NCI-H2227 (cell line): ENCODE data around the gene MGAT3.
A peak's percentile ranks its signal among the peaks of the same experiment; 100 is the strongest.
"Not testable (repeated sequence)": the region's sequence is repeated elsewhere in the genome, so short reads cannot be mapped to it uniquely, and the experiment has no call there.

Experiments
- DNase-seq: peaks from one replicate; lab custom pipeline; 2025; ENCODE audit not compliant: unreplicated experiment; lab: John Stamatoyannopoulos, UW

The MGAT3 gene

DNA sequence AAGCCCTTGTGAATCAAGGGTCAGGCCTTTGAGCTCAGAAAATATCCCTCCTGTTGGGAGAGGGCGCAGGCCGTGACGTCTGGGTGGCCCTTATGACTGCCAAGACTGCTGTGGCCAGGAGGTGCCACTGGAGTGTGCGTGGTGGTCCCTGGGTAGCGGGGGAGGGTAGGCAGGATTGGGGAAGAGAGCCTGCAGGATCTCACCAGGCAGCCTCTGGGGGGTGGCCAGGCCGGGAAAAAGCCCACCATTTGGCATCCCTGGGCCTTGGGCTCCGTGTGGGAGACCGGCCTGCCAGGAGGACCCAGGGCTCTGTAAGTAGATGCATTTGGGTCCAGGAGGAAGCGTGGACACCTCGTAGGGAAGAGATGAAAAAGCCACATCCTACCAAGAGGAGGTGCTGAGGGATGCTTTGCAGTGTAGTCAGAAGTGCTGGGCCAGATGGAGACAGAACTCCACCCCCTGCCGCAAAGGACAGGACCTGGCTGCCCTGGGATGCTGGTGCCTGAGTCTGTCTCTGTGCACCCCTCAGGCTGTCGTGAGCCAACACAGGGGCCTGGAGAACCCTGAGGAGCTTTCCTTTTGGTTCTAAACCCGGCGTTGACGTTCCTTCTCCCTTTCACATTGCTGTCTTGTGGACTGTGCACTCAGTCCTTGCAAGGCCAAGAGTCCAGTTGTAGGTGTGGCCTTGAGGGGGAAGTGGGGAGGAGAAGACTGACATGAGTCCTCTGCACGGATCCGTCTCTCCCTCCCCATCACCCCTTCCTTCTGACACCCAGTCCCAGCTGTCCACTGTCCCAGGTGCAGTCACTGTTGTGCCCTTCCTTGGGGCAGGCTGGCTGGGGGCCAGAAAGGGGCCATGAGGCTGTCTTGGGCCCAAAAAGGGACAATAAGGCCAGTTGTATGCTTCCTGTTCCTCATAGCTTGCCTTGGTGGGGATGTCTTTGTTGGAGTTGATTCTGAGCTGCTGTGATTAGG is 32.6 kb downstream of the MGAT3 start:
- DNase-seq, result no peak

DNA sequence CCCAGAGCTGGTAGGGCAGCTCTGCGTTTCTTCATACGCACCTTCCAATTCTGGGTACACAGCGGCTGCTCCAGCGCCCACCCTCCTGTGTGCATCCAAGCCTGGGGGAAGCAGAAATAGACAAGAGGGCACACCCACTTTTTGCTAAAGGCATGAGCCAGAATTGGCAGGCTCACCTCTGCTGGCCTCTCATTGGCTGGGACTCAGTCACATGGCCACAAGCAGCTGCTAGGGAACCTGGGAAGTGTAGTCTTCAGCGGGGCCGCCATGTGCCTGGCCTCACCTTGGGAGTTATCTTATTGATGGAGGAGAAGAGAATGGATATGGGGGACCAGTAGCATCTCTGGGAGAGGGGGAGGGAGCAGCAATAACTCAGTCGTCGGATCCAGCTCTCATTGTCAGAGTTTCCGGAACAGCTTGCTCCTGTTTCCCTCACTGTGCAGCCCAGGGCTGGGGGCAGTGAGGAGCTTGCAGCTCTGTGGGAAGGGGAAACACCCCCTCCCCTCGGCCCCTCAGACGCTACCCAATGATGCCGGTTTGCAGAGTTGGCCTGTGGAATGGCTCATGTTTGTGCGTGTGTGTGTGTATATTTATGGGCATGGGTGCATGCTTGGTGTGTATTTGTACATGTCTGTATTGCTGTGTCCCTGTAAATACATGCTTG is 33.5 kb downstream of the MGAT3 start:
- DNase-seq, result peak; percentile 78

DNA sequence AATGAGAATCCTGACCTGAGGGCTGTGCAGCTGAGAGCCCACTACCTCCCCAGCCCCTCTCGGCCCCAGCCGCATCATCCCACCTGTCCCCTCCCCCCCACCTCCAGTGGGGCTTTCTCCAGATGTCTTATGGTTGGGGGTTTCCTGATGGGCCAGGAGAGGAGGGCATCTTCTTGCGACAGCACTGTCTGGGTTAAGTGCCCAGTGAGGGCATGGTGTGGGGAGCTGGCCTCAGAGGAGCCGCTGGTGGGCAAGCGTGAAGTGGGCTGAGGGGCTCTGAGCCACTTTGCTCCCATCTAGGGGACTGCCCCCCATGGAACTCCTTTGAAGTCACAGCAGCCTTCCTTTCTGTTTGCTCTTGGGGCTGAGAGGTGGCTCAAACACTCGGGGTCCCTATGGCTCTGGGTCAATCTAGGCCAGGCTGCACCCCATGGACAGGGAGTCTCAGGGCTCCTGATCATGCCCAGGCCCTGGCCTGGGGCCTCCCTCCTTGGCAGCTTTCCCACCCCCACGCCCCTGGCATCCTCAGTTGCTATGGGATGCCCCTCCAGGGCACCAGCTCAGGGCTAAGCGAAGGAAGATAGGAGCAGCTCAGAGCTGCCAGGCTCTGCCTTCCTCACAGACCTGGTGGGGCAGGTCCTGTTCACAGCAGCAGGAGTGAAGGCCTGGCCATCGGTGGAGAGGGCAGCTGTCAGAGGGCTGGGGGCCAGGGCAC is 34.3 kb downstream of the MGAT3 start:
- no peak for DNase-seq

DNA sequence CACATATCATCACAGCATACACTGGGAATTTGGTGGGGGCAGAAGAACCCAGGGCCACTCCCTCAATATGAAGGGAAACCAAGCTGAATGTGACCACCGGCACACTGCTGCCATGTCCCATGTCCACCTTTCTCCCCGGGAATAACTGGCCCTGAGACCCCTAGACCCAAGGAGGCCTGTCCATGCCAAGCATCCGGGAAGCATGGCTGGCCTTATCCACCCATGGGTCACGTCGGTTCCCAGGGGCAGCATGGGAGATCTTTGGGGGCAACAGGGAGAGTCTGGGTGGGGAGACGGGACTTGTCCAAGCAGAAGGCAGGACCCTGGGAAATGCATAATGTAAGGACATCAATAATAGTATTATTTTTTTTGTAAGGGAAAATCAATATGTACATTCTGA is 34.9 kb downstream of the MGAT3 start:
- no peak for DNase-seq

DNA sequence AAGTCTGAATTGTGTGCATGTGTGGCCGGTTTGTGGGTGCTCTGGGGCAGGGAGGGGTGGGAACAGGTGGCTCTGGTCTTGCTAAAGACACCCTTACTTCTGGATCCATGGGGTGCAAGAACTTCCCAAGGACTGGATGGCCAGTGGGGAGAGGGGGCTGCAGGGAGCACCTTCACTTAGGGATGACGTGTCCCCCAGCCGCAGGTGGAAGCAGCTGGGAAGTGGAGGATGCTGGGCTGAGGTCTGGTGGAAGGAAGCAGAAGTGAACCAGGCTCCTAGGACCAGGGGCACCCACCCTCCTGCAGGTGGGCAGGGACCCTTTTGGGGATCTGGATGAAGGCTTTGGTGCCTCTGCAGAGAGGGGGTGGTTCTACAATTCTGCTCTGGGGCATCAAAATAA is 35.4 kb downstream of the MGAT3 start:
- no peak for DNase-seq

DNA sequence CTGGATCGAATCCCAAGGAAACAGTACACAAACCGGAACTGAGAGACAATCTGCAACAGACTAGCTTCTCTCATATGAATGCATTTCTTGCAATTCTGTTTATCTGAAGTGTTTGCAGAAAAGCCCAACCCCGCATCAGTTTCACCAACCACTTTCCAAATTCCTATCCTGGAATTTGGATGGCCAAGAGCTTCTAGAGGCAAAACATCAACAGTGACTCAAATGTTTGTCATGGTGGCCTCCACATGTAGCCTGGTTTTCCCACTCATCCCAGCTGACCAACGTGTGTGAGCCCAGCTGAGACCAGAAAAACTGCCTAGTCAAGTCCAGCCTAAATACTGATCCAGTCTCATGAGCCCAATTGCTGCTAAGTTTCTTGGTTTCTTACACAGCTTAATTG is 36.9 kb downstream of the MGAT3 start:
- no peak for DNase-seq

DNA sequence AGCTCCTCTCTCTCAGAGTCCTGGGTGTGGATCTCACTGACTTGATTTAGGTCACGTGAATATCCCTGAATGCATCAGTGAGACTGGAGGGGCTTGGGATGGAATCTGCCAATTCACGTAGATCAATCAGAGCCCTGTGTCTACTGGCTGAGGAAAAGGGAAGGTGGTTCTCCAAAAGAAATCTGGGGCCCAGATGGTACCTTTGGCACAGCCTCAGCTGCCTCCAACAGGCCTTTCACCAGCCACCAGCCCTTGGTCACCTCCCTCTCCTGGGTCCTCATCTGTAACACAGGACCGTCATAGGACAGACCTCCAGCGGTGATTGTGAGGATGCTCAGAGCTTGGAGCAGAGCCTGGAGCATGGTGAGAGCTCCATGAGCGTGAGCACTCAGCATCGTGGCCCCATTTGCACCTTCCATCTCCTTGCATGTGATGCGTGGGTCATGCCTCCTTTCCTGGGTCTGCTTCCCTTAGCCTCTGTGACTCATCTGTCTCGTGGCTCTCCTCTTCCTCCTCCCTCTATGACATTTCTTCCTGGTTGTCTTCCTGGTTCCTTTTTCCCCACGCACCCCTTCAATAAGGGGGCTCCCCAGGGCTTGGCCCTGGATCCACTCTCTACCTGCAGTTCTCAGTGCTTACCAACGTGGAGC is 37.8 kb downstream of the MGAT3 start:
- no peak for DNase-seq

DNA sequence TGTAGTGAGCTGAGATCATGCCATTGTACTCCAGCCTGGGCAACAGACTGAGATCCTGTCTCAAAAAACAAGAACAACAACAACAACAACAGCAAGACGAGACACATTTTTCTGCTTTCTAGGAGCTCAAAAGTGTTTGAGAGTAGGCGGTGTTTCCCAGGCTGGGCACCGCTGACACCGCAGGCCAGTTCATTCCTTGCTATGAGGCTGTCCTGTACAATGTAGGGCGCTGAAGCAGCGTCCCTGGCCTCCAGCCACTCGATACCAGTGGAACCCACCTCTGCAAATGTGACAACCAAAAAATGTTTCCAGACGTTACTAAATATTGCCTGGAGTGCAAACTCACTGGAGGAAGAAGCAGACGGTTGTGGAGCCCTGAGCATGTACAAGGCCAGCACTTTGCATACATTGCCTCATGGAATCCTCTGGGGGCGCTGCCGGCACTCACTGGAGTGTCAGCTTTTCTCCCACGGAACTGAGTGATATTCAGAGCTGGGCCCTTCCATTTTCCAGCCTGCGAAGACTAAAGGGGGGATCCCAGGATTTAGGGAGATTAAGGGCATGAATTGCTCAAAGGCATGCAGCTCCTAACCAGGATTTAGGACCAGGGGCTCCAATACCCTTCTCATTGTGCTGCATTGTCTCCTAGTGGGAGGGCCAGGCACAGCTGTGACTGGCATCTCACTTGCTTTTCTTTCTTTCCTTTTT is 39.5 kb downstream of the MGAT3 start:
- DNase-seq, result peak; percentile 69

DNA sequence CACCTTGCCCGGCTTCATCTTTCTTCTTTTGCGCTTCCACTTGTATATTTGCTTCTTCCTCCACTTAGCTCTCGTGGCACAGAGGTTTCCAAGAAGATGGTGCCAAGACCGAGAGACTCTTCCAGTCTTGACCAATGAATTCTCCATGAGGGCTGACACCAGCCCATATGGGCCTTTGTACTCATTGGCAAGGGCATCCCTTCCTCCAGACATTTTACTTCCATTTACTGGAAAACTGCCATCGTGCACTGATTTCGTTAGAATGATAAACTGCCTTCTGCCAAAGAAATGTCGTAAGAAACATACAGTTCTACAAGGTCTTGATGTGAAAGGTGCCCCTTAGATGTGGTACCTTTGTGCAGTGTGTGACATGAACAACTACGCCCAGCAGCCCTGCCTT is 40.6 kb downstream of the MGAT3 start:
- DNase-seq, result no peak

DNA sequence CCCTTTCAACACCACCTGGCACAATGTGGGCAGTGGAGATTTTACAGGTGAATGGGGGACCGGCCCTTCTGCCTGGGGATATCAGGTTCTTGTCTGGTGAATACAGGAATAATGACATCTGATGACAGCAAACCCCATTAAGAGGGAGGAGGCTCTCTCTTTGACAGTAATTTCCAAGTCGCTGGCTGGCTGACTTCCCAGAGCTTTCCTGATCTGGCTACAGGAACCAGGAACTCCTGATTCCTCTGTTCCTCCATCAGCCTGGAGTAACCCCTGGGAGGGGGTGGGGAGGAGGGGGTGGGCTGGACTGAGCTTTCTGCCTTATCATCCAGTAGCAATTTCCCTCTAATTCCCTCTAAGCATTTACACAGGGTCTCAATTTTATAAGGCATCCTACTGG is 41.6 kb downstream of the MGAT3 start:
- DNase-seq, result peak; percentile 52

DNA sequence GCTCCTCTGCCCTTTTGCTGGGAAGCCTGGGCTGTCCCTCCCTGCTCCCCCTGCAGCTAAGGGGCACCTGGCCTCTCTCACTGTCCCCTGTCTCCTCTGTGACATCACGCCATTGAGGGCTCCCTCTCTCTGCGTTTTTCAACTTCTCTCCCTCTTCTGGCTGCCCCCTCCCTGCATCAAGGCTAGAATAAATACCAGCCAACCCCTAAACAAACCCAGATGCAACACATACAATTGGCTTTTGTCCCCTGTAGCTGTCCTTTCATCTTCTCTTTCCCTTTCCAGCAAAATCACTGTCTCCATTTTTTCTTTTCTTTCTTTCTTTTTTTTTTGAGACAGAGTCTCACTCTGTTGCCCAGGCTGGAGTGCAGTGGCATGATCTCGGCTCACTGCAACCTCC is 42.0 kb downstream of the MGAT3 start:
- no peak for DNase-seq

DNA sequence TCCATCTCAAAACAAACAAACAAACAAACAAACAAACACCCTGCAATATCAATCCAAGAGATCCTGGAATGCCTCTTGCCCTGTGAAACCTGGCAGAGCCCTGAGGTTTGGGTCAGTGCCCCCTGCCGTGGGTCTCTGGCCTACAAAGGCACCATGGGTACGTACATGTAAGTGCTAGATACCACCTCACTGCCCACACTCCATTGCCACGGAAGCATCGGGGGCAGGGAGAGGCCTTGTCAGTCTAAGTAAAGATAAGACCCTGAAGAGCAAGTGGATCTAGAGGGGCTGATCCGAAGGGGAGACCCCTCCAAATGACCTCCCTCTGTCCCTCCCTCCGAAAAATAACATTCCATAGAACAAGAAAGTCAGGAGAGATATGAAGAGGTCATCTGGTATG is 43.3 kb downstream of the MGAT3 start:
- no peak for DNase-seq

DNA sequence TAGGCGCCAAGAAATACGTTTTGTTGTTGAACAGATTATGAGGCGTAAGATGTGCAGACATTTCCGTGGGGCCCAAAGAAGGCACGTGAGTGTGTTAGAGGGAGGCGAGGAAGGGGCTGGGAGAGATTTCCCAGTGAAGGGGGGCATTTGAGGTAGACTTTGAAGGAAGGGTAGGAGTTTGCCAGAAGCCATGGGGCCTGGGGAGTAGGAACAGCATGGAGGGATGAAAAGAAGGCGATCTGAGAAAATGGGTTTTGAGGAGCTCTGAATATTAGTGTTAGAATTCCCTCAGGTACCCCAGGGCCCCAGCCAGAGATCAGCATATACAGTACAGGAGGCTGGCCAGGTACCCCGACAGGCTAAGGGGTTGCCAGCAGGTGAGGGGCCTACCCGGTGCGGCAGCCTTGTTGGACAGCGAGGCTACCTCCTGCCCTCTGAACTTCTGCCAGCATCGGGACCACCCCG is 44.9 kb downstream of the MGAT3 start:
- DNase-seq, result no peak

DNA sequence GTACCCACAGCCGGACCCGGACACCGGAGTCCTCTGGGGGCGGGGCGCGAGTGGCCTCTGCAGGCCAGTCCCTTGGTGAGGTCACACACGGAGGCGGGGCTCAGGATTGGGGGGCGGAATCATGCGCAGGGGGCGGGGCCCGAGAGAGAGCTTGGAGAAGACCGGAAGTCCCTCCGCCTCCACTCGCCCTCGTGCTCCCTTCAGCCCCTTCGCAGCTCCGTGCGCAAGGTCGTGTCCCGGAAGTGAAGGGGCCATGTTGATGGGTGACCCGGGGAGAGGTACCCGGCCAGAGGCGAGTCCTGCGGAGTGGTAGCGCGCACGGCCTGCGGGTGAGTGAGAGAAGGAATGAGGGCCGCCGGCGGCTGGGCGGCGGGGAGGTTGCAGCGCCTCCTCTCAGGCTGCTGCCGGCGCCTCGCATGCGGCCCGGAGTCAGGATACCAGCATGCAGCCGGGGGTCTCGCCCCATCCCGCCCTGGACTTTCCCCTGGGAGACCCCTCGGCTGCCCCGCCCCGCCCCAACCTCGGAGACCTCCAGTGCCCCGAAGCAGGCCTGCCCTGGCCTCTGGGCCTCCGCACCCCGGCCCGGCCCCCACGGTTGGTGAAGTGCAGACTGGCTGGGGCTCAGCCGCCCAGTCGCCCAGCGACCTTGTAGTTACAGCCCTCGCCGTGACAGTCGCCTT is 45.4 kb downstream of the MGAT3 start, which contains the start of gene MIEF1:
TSS of gene MIEF1 (plus strand) at position 182 of the 680 bp plus-strand sequence. CDS start 9,005 bp downstream, outside the sequence.
- peak; percentile 91 for DNase-seq

DNA sequence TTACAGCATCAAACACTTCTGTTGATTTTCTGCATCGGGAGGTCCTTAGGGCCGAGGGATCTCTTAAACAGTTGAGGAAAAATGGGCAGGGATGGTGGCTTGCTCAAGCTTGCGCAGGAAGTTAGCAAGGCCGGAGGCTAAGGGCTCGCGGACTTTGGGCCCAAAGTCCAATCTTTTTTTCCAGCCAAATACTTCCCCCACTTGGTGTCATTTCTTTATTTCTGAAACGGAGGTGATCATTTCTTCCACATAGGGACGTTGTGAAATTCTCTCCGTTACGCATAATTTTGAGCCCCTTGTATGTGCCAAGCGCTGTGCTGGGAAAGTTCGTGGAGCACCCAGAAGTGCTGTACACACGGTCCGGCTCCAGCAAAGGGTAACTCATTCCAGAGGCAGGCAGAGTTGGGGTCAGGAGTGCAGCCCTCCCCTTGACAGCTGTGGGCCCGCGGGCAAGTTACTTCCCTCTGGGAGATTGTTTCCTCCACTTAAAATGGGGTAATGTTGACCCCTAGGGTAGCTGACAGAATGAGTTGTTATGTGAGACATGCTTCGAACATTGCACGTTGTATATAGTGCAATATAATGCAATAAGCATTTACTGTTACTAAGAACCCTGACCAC is 46.1 kb downstream of the MGAT3 start:
- no peak for DNase-seq

DNA sequence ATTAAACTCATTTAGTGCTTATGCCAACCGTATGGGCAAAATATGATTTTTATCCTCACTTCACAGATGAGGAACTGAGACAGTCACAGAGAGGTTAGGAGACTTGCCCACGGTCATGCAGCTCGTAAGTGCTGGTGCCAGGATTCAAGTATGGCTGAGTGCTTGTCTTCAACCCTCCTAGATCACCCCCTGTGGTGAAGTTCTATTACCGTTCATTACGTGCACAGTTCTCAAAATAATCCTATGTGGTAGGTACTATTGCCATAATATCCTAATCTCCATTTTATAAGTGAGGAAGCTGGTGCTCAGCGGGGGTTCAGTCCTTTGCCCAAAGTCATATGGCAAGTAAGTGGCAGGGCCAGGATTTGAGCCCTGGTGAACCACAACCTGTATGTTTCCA is 46.8 kb downstream of the MGAT3 start:
- peak; percentile 9 for DNase-seq

DNA sequence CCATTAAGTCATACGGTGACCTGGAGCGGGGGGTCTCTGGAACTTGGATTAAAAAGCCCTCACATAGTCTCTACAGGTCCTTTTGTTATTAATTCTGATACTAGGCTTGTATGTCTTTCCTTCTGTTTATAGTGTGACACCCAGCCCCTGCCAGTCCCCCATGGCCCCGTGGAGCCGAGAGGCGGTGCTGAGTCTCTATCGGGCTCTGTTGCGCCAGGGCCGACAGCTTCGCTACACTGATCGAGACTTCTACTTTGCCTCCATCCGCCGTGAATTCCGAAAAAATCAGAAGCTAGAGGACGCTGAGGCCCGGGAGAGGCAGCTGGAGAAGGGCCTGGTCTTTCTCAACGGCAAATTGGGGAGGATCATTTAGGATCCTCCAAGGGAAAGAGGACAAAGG is 47.3 kb downstream of the MGAT3 start:
- DNase-seq, result no peak

DNA sequence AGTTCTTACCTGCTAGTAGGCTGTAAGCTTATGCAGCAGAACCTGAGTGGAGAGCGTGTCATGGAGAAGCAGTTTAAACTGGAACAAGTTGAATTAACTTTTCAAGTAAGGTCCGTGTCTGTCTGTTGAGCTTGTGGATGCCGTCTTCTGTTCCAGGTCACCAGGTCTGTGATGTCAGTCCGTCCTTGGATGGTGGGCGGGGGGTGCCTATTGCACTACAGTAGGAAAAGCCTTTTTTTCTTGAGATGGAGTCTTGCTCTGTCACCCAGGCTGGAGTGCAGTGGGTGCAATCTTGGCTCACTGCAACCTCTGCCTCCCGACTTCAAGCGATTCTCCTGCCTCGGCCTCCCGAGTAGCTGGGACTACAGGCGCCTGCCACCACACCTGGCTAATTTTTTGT is 50.2 kb downstream of the MGAT3 start:
- not testable (repeated sequence) for DNase-seq

DNA sequence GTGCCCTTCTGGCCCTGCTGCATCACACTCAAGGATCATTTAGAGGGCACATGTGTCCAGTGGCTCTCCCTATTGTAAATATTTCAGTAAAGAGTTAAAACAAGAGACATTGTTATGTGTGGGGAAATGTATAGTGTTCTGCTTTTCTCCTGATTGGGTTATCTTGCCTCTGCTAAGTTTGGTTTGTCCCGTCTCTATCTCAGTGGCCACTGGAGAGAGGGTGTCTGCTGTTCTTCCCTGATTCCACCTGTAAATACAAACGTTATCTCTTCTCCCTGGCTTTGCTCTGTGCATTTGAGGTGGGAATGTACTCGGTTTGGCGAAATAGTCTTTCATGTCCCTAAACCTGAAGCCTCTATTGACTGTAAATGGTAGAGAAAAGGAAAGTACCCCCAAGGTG is 51.6 kb downstream of the MGAT3 start:
- DNase-seq, result no peak
